ENCODE measurements around the gene RALGAPB. TPM values are rescaled to one million over a fixed set of nuclear protein-coding genes. Genes with fewer than 3 reads are reported as not detected.
"Not testable (repeated sequence)": the region's sequence is repeated elsewhere in the genome, so short reads cannot be mapped to it uniquely, and the experiment has no call there.

Gene RALGAPB
- total and polyA plus RNA-seq, 4 donors, result 9.0 to 58.5 (median 21.3) TPM

- DNase-seq, result no peak
- H3K9me3 ChIP-seq (ENCODE audit: control insufficient read depth in 4 of 4, insufficient read depth in 3 of 4, low read length in 3 of 4), result peaks cover 0 to 4% (median 0%) of the 10 kb centered on the region in 4 donors
- H3K27ac ChIP-seq (ENCODE audit: low read depth in 1 of 2, low read length in 1 of 2), result no peak overlapping the region
- H3K4me3 ChIP-seq, result no peak overlapping the region
- H3K9ac ChIP-seq (ENCODE audit: insufficient read depth in 1 of 2, low read length in 2 of 2), result no peak overlapping the region
- no peak for ATAC-seq (ENCODE audit: insufficient read depth, low FRiP score)
- TF ChIP-seq CTCF (IDR thresholded peaks at IDR 0.05; ENCODE audit: control extremely low read depth, extremely low read depth), result no peak
- H3K36me3 ChIP-seq (ENCODE audit: control insufficient read depth in 4 of 4, insufficient read depth in 4 of 4, low read length in 4 of 4), result peaks cover 40 to 84% (median 65%) of the 10 kb centered on the region in 4 donors
- H3K4me1 ChIP-seq (ENCODE audit: control insufficient read depth in 5 of 5, insufficient read depth in 5 of 5, low read length in 5 of 5), result peaks cover 0 to 8% (median 2%) of the 10 kb centered on the region in 5 donors
- H3K27me3 ChIP-seq (ENCODE audit: control insufficient read depth in 3 of 3, insufficient read depth in 3 of 3, low read length in 2 of 3), result no peaks in the 10 kb centered on the region
- 86 to 88% methylated on average over 3 of the region's 3 CpGs for WGBS, 2 donors
Measured at GRCh38 chr20:38429301-38429700, 43.3 kb upstream of the RALGAPB start.

DNA sequence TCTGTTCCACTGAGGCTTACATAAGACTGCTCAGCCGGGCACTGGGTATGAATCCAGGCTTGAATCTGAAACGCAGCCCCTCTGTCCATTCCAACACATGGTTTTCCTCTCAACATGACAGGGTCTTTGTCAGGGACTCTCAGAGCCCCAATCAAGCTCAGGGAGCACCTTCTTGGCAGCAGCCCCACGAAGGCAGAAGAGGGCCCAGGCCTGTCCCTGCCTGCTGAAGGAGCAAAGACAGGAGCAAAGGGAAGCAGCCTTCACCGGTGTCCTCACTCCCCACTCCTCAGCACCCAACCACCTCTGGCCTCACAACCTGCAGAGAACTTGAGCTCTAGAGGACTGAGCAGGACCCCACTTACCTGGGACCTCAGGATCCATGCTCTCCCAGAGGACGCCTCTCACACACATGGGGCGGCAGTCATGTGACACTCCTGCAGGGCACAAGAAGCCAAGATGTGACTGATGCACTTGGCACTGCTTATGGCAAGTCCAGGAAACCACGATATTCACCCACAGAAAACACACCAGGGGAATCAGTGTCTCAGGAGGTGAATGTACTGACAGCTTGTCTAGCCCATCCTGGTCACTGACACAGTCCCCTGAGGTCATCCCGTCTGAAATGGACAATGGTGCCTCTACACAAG, 41.8 kb upstream of the RALGAPB start:
- no peak for TF ChIP-seq CTCF (IDR thresholded peaks at IDR 0.05; ENCODE audit: control extremely low read depth, extremely low read depth)
- Histone ChIP-seq H3K9me3 (ENCODE audit: control insufficient read depth in 4 of 4, insufficient read depth in 3 of 4, low read length in 3 of 4) (peaks cover 0 to 4% (median 0%) of the 10 kb centered on the region in 4 donors), H3K36me3 (ENCODE audit: control insufficient read depth in 4 of 4, insufficient read depth in 4 of 4, low read length in 4 of 4) (peaks cover 26 to 69% (median 54%) of the 10 kb centered on the region in 4 donors), H3K9ac (ENCODE audit: insufficient read depth in 1 of 2, low read length in 2 of 2) (no peak overlapping the region), H3K27me3 (ENCODE audit: control insufficient read depth in 3 of 3, insufficient read depth in 3 of 3, low read length in 2 of 3) (no peaks in the 10 kb centered on the region), H3K27ac (ENCODE audit: low read depth in 1 of 2, low read length in 1 of 2) (no peak overlapping the region), H3K4me3 (no peak overlapping the region), H3K4me1 (ENCODE audit: control insufficient read depth in 5 of 5, insufficient read depth in 5 of 5, low read length in 5 of 5) (peaks cover 0 to 8% (median 5%) of the 10 kb centered on the region in 5 donors)
- WGBS, 2 donors, result 80 to 88% methylated on average over 8 of the region's 8 CpGs
- ATAC-seq (ENCODE audit: insufficient read depth, low FRiP score) (no peak), DNase-seq (no peak)

GRCh38 chr20:38432292-38432691, 40.4 kb upstream of the RALGAPB start:
- Histone ChIP-seq H3K27ac (ENCODE audit: low read depth in 1 of 2, low read length in 1 of 2) (no peak overlapping the region), H3K9ac (ENCODE audit: insufficient read depth in 1 of 2, low read length in 2 of 2) (no peak overlapping the region), H3K9me3 (ENCODE audit: control insufficient read depth in 4 of 4, insufficient read depth in 3 of 4, low read length in 3 of 4) (peaks cover 0 to 4% (median 0%) of the 10 kb centered on the region in 4 donors), H3K27me3 (ENCODE audit: control insufficient read depth in 3 of 3, insufficient read depth in 3 of 3, low read length in 2 of 3) (no peaks in the 10 kb centered on the region), H3K4me1 (ENCODE audit: control insufficient read depth in 5 of 5, insufficient read depth in 5 of 5, low read length in 5 of 5) (peaks cover 0 to 8% (median 5%) of the 10 kb centered on the region in 5 donors), H3K4me3 (no peak overlapping the region), H3K36me3 (ENCODE audit: control insufficient read depth in 4 of 4, insufficient read depth in 4 of 4, low read length in 4 of 4) (peaks cover 22 to 55% (median 48%) of the 10 kb centered on the region in 4 donors)
- DNase-seq, result no peak
- ATAC-seq (ENCODE audit: insufficient read depth, low FRiP score), result no peak
- no peak for TF ChIP-seq CTCF (IDR thresholded peaks at IDR 0.05; ENCODE audit: control extremely low read depth, extremely low read depth)
- WGBS, 2 donors, result 93 to 97% methylated on average over 6 of the region's 6 CpGs

- not testable (repeated sequence) for H3K4me3 ChIP-seq; ATAC-seq (ENCODE audit: insufficient read depth, low FRiP score); H3K4me1 ChIP-seq (ENCODE audit: control insufficient read depth in 5 of 5, insufficient read depth in 5 of 5, low read length in 5 of 5); H3K9me3 ChIP-seq (ENCODE audit: control insufficient read depth in 4 of 4, insufficient read depth in 3 of 4, low read length in 3 of 4); H3K27ac ChIP-seq (ENCODE audit: low read depth in 1 of 2, low read length in 1 of 2); DNase-seq; H3K27me3 ChIP-seq (ENCODE audit: control insufficient read depth in 3 of 3, insufficient read depth in 3 of 3, low read length in 2 of 3)
- Histone ChIP-seq H3K9ac (ENCODE audit: insufficient read depth in 1 of 2, low read length in 2 of 2) (peak overlapping the region in 1 of 2 donors; percentile 11), H3K36me3 (ENCODE audit: control insufficient read depth in 4 of 4, insufficient read depth in 4 of 4, low read length in 4 of 4) (peaks cover 22 to 50% (median 47%) of the 10 kb centered on the region in 4 donors)
- WGBS, 2 donors, result 92 to 96% methylated on average over 5 of the region's 5 CpGs
Measured at GRCh38 chr20:38432870-38433269, 39.8 kb upstream of the RALGAPB start.

Data from lung (tissue), 12 donors.